ENCODE results near the gene KLHL2. TPM values are rescaled to one million over a fixed set of nuclear protein-coding genes. Genes with fewer than 3 reads are reported as not detected.
"Not testable (repeated sequence)": the region's sequence is repeated elsewhere in the genome, so short reads cannot be mapped to it uniquely, and the experiment has no call there.

KLHL2 gene
- total RNA-seq, 4 donors from 2014 or later = 12.5 to 16.4 (median 14.1) TPM

DNA sequence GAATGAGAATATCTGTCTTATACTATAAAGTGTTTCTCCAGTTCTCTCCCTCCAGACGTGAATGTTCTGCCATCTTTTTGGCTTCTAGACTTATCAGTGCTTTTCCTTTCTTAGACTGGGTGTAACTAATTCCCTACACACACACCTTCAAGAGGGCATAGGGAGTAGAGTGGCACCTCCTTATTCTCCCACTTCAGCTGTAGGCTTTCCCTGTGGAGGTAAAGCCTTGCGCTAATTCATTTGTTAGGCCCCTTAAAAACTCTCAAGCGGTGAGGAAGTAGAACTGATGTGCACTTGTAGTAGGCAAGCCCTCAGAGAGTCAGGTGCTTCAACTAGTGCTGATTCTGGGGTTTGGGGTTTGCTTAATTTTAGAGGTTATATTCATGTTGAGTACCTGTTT, 10.0 kb downstream of the KLHL2 start:
- WGBS = 87% methylated on average over 3 of the region's 3 CpGs
- TF ChIP-seq, protein P1, sequence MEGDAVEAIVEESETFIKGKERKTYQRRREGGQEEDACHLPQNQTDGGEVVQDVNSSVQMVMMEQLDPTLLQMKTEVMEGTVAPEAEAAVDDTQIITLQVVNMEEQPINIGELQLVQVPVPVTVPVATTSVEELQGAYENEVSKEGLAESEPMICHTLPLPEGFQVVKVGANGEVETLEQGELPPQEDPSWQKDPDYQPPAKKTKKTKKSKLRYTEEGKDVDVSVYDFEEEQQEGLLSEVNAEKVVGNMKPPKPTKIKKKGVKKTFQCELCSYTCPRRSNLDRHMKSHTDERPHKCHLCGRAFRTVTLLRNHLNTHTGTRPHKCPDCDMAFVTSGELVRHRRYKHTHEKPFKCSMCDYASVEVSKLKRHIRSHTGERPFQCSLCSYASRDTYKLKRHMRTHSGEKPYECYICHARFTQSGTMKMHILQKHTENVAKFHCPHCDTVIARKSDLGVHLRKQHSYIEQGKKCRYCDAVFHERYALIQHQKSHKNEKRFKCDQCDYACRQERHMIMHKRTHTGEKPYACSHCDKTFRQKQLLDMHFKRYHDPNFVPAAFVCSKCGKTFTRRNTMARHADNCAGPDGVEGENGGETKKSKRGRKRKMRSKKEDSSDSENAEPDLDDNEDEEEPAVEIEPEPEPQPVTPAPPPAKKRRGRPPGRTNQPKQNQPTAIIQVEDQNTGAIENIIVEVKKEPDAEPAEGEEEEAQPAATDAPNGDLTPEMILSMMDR (IDR thresholded peaks at IDR 0.05) = no peak
- no peak for TF ChIP-seq EP300 (IDR thresholded peaks at IDR 0.05)
- TF ChIP-seq POLR2A (IDR thresholded peaks at IDR 0.05) = no peak
- TF ChIP-seq POLR2AphosphoS5 (IDR thresholded peaks at IDR 0.05) = no peak
- Histone ChIP-seq H3K27ac (no peak overlapping the region), H3K9me3 (no peaks in the 10 kb centered on the region), H3K27me3 (no peaks in the 10 kb centered on the region), H3K36me3 (no peaks in the 10 kb centered on the region), H3K4me3 (no peak overlapping the region), H3K4me1 (peaks cover 18% of the 10 kb centered on the region)
- no peak for DNase-seq (ENCODE audit: low spot score in 2 of 2)

DNA sequence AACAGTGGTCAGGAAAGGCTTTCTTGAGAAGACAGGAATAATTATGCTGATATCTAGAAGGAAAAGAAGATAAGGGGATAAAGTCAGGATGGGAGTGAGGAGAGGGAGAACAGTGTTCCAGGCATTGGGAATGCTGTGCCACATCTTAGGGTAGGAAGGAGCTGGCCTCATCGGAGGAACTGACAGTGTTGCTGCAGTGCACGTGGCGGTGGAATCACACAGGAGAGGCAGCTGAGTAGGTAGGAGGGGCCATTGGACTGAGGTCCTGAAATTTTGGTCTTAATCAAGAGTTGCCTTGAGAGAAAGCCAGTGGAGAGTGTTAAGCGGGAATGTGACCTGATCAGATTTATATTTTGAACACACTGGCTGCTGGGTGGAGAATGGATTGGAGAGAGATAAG, 13.9 kb downstream of the KLHL2 start:
- 57% methylated on average over 4 of the region's 4 CpGs for WGBS
- not testable (repeated sequence) for DNase-seq (ENCODE audit: low spot score in 2 of 2); H3K27me3 ChIP-seq; H3K36me3 ChIP-seq; H3K4me3 ChIP-seq; H3K9me3 ChIP-seq
- H3K27ac ChIP-seq = peak overlapping the region; percentile 56
- H3K4me1 ChIP-seq = peaks cover 21% of the 10 kb centered on the region

DNA sequence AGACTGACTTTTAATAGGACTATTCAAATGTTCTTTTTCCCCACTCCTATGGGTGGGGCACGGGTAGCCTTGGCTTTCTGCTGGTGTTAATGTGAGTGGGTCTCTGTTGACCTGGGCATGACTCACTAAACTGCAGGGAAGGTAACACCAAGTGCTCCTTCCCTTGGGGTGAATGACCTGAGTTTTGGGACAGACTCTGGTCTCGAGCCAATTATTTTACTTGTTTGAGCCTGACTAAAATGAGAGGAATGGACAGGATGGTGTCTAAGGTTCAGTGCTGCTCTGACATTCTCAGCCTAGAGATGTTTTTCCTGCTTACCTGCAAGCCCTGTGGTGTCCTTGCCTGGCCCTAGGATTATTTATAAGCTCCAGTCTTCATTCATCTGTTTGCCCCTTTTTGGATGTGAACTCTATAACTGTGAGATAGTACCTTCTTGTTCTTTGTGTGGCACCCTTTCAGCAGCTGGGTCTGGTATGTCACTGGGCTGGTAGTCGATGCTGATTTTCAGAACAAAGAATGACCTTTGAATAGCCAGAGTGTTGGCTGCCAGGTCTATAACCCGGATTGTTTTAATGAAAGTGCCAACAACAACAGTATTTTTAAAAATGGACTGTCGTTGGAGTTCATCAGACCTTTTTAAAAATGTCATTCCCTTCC, 14.8 kb downstream of the KLHL2 start:
- not testable (repeated sequence) for H3K9me3 ChIP-seq; H3K36me3 ChIP-seq; H3K4me3 ChIP-seq; DNase-seq (ENCODE audit: low spot score in 2 of 2); H3K27me3 ChIP-seq
- WGBS = 35% methylated on average over 5 of the region's 5 CpGs
- peaks cover 21% of the 10 kb centered on the region for H3K4me1 ChIP-seq
- peak overlapping the region; percentile 15 for H3K27ac ChIP-seq

DNA sequence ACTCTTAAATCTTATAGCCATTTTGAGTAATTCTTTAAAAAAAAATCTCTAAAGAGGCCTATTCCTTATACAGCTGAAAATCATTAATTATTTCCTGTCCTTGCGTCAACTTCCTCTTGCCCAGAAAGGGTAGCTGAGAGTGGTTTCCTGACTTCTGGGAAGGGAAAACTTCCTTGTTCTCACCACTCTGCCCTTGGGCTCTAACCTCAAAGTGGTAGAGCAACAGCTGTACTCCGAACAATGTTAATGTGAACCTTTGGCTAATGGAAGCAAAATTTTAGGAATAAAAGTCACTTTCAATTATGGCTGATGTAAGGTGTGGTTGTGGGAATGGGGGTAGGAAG, 15.3 kb downstream of the KLHL2 start:
- TF ChIP-seq, protein P1 (IDR thresholded peaks at IDR 0.05) = no peak
- TF ChIP-seq POLR2AphosphoS5 (IDR thresholded peaks at IDR 0.05) = no peak
- peaks cover 21% of the 10 kb centered on the region for H3K4me1 ChIP-seq
- H3K27ac ChIP-seq = peak overlapping the region; percentile 15
- H3K27me3 ChIP-seq = no peaks in the 10 kb centered on the region
- H3K4me3 ChIP-seq = no peak overlapping the region
- DNase-seq (ENCODE audit: low spot score in 2 of 2) = no peak
- 29% methylated on average over 2 of the region's 2 CpGs for WGBS
- H3K36me3 ChIP-seq = peaks cover 4% of the 10 kb centered on the region
- no peaks in the 10 kb centered on the region for H3K9me3 ChIP-seq

DNA sequence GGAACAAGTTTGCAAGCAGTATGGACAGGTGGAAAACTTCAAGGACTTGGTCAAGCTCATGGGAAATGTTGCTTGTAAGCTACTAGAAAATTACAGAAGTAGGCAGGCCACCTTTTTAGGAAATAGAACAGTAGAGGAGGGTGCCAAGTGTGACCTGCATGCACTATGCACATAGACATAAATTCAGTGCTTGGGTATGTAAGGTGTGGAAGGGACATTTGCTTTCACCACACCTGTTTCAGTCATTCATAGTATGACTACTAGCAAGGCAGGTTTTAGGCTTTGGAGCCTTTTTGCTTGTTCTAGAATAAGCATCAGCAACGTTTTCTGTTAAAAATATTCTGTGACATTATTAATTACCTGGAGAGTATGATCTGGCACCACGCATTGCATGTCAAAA, 20.0 kb downstream of the KLHL2 start:
- not testable (repeated sequence) for H3K27me3 ChIP-seq; H3K27ac ChIP-seq; H3K4me3 ChIP-seq; H3K36me3 ChIP-seq; H3K9me3 ChIP-seq; DNase-seq (ENCODE audit: low spot score in 2 of 2); H3K4me1 ChIP-seq
- 88% methylated on average over 2 of the region's 2 CpGs for WGBS

DNA sequence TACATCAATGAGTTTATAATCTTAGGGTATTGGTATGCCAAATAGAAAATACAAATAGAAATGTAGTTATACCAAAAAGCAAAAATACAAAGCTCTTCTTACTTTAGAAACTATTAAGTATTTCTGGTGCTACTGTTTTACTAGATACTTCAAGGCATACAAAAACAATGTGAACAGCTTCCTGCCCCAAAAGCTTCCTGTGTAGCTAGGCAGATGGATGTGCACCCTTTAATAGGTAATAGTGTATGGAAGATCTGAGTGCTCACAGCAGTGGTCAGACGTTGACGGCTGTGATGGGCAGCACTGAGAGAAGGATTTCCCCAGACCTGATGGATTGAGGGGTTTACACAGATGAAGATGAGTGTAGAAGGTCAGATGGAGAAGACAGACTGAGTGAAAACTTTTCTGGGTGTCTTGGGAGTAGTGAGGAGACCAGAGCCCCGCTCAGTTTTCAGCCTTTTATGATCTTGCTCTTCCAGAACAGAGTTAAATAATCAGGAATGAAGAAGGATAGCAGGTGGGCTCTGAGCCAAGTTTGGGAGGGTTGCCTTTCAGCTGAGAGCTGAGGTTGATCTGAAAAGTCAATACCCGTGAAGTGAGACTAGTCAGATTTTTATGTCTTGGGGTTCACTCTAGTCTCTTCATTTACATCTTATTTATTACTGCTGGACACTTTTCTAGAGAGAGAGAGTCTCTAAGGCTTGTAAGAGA, 22.3 kb downstream of the KLHL2 start:
- H3K36me3 ChIP-seq; H3K4me1 ChIP-seq; H3K9me3 ChIP-seq; DNase-seq (ENCODE audit: low spot score in 2 of 2); H3K27me3 ChIP-seq; H3K27ac ChIP-seq; H3K4me3 ChIP-seq: not testable (repeated sequence)
- 88% methylated on average over 4 of the region's 4 CpGs for WGBS

DNA sequence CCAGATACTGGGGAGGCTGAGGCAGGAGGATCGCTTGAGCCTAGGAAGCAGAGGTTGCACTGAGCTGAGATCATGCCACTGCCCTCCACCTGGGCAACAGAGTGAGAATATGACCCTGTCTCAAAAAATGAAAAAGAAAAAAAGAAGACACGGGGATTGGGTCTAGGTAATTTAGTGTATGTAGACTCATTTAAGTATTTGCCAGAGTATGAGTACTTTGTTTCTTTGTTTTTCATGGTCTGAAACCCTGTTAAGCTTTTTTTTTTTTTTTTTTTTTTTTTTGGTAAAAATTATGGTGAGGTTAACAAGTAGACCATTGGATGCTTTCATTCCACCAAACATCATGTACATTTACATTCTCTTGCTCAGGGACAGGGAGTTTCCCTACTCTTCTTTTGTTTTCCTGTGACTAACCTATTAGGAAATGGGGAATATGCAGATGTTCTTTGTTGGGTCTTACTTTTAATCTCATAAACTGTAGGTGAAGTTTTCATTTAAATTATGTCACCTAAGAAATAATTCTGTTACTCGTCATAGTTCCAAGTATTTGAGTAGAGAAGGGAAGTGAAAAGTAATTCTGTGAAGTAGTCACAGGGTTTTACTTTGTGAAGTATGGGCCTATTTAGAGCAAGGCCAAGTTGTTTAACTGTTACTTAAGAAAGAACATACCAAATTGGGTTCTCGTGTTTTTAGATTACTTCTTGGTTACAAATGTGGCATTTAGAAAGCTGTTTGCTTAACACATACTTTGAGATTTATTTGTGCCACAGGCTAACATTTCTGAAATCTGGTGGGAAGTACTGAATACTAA, 25.5 kb downstream of the KLHL2 start:
- not testable (repeated sequence) for H3K4me3 ChIP-seq; H3K36me3 ChIP-seq; H3K9me3 ChIP-seq; H3K27me3 ChIP-seq; DNase-seq (ENCODE audit: low spot score in 2 of 2); H3K27ac ChIP-seq; H3K4me1 ChIP-seq
- WGBS = 79% methylated on average over 4 of the region's 4 CpGs
